SK-N-SH (cell line): Measurements from ENCODE around the gene FBXL22. TPM values are rescaled to one million over a fixed set of nuclear protein-coding genes. Genes with fewer than 3 reads are reported as not detected.

Experiments
- CTCF ChIA-PET: fragments of 300-600, 350-600 bp; formaldehyde crosslinking; extraction: SDS; loops from one replicate; lab custom pipeline; 2021; lab: Yijun Ruan, JAX
- POLR2A ChIA-PET: fragments of 350-600 bp; sonication (Branson Sonifier 250); formaldehyde crosslinking; extraction: SDS; loops from one replicate; lab custom pipeline; 2020; ENCODE audit warnings: antibody characterized with exemption, inconsistent platforms; lab: Yijun Ruan, JAX
- DNase-seq: peaks from one replicate; pipeline ENCODE4 v3.0.0; 2012
- H2AFZ ChIP-seq: fragments of 200-600 bp; sonication (generic); 2 replicates; pipeline ENCODE4 v1.8.1; 2016; ENCODE audit warnings: antibody characterized with exemption, mild to moderate bottlenecking, low read depth
- H3F3A ChIP-seq: fragments of 200-600 bp; sonication (generic); replicated peaks from 2 replicates; pipeline ENCODE3; 2016; ENCODE audit warnings: antibody characterized with exemption, mild to moderate bottlenecking; ENCODE audit not compliant: insufficient read depth
- H3K27ac ChIP-seq, 2 experiments: fragments of 200-500 bp in 1 of 2; fragments of 200-600 bp in 1 of 2; sonication (Bioruptor generic) in 1 of 2; sonication (generic), shearing (Covaris generic) in 1 of 2; 2 replicates each; pipeline versions ENCODE4 v1.5.1 to v1.6.1; 2014 to 2016; ENCODE audit warnings: low read depth in 2 of 2, inconsistent platforms in 1 of 2, low read length in 1 of 2, mild to moderate bottlenecking in 1 of 2, mixed read lengths in 1 of 2
- H3K27me3 ChIP-seq: fragments of 200-600 bp; sonication (generic), shearing (Covaris generic); 2 replicates; pipeline ENCODE4 v1.6.1; 2016; ENCODE audit warnings: mixed run types; ENCODE audit not compliant: insufficient read depth
- H3K36me3 ChIP-seq, 2 experiments: fragments of 200-500 bp in 1 of 2; fragments of 200-600 bp in 1 of 2; sonication (Bioruptor generic) in 1 of 2; sonication (generic) in 1 of 2; replicated peaks in 1 of 2; 2 replicates each; pipeline versions ENCODE3 to v1.5.1; 2014 to 2016; ENCODE audit warnings: low read length in 1 of 2, mild to moderate bottlenecking in 1 of 2; ENCODE audit not compliant: insufficient read depth in 2 of 2, control insufficient read depth in 1 of 2
- H3K4me1 ChIP-seq, 2 experiments: fragments of 200-500 bp in 1 of 2; fragments of 200-600 bp in 1 of 2; sonication (Bioruptor generic) in 1 of 2; sonication (generic), shearing (Covaris generic) in 1 of 2; 2 replicates each; pipeline versions ENCODE4 v1.5.1 to v1.6.1; 2014 to 2016; ENCODE audit warnings: low read depth in 1 of 2, low read length in 1 of 2, mixed run types in 1 of 2; ENCODE audit not compliant: insufficient read depth in 2 of 2, control insufficient read depth in 1 of 2
- H3K4me2 ChIP-seq: fragments of 200-600 bp; sonication (generic), shearing (Covaris generic); 2 replicates; pipeline ENCODE4 v1.6.1; 2017; ENCODE audit warnings: mixed run types
- H3K4me3 ChIP-seq, 2 experiments: fragments of 200-500 bp in 1 of 2; fragments of 200-600 bp in 1 of 2; sonication (Bioruptor generic) in 1 of 2; sonication (generic), shearing (Covaris generic) in 1 of 2; 2 replicates each; pipeline versions ENCODE4 v1.5.1 to v1.8.1; 2014 to 2016; ENCODE audit warnings: low read depth in 2 of 2, inconsistent platforms in 1 of 2, low read length in 1 of 2, mild to moderate bottlenecking in 1 of 2, mixed read lengths in 1 of 2, moderate library complexity in 1 of 2
- H3K79me2 ChIP-seq: fragments of 200-600 bp; sonication (generic); 2 replicates; pipeline ENCODE4 v1.8.1; 2017; ENCODE audit warnings: mild to moderate bottlenecking; ENCODE audit not compliant: insufficient read depth
- H3K9ac ChIP-seq: fragments of 200-600 bp; sonication (generic); 2 replicates; pipeline ENCODE4 v1.6.1; 2017; ENCODE audit warnings: mixed run types
- H3K9me2 ChIP-seq: fragments of 200-600 bp; sonication (generic); 2 replicates; pipeline ENCODE4 v1.6.1; 2017; ENCODE audit warnings: mixed run types
- H3K9me3 ChIP-seq: fragments of 200-600 bp; sonication (generic); 2 replicates; pipeline ENCODE4 v1.6.1; 2017; ENCODE audit warnings: mixed run types, mild to moderate bottlenecking, moderate library complexity
- H4K20me1 ChIP-seq: fragments of 200-600 bp; sonication (generic); 2 replicates; pipeline ENCODE4 v1.6.1; 2017; ENCODE audit warnings: mild to moderate bottlenecking, mixed run types; ENCODE audit not compliant: insufficient read depth
- CHD2 ChIP-seq: fragments of 150-350 bp; IDR thresholded peaks from 2 replicates; pipeline ENCODE4 v1.6.1; 2018; ENCODE audit warnings: low read length; ENCODE audit not compliant: partially characterized antibody
- FOXJ3 ChIP-seq: sonication (generic); formaldehyde crosslinking; IDR thresholded peaks from 2 replicates; pipeline ENCODE4 v1.5.1; 2020; ENCODE audit warnings: mild to moderate bottlenecking, missing genetic modification reagents
- GATA2 ChIP-seq: sonication (generic); formaldehyde crosslinking; IDR thresholded peaks from 2 replicates; pipeline ENCODE4 v1.5.0; 2020; ENCODE audit warnings: mild to moderate bottlenecking, missing genetic modification reagents
- MAX ChIP-seq: IDR thresholded peaks from 2 replicates; pipeline ENCODE4 v1.4.0; 2012; ENCODE audit warnings: low read depth
- NRF1 ChIP-seq: IDR thresholded peaks from 2 replicates; pipeline ENCODE4 v1.6.1; 2012; ENCODE audit warnings: low read depth, mild to moderate bottlenecking, low read length
- PBX3 ChIP-seq: IDR thresholded peaks from 2 replicates; pipeline ENCODE4; 2012
- POLR2AphosphoS5 ChIP-seq: IDR thresholded peaks from 2 replicates; pipeline ENCODE4 v1.6.1; 2012; ENCODE audit warnings: low read depth, low read length
- RFX5 ChIP-seq: IDR thresholded peaks from 2 replicates; pipeline ENCODE4 v1.6.1; 2012; ENCODE audit warnings: mild to moderate bottlenecking, improper control_type of control experiment, low read length
- SIN3A ChIP-seq: IDR thresholded peaks from 2 replicates; pipeline ENCODE4 v1.6.1; 2012; ENCODE audit warnings: low read depth, mild to moderate bottlenecking, low read length, moderate library complexity, borderline replicate concordance
- SMC3 ChIP-seq: IDR thresholded peaks from 2 replicates; pipeline ENCODE4 v1.6.1; 2012; ENCODE audit warnings: low read depth, low read length, improper control_type of control experiment
- TAF1 ChIP-seq: IDR thresholded peaks from 2 replicates; pipeline ENCODE4 v1.6.1; 2012; ENCODE audit warnings: low read depth, mild to moderate bottlenecking, low read length, moderate library complexity, borderline replicate concordance
- YY1 ChIP-seq: IDR thresholded peaks from 2 replicates; pipeline ENCODE4 v1.4.0; 2012; ENCODE audit warnings: low read depth, mild to moderate bottlenecking
- WGBS: methylation state at CpG from one replicate; pipeline ENCODE4 v1.1.6; 2017; ENCODE audit warnings: low lambda C conversion rate; 5-methylcytosine and 5-hydroxymethylcytosine counted together
- polyA plus RNA-seq, 3 experiments: library from polyadenylated mRNA; depleted of rRNA; stranded (reverse); fragments of >200 nt; gene quantifications; 2 replicates each; pipeline ENCODE4 v1.2.3, GENCODE V29; 2012

FBXL22 gene
- polyA plus RNA-seq, 1 of the 3 experiments (the other 2 are of a cell fraction): 0.10 TPM

GRCh38 chr15:63564093-63564492, 33.1 kb upstream of the FBXL22 start (continued):
- no peak for TF ChIP-seq NRF1
- no peak for TF ChIP-seq TAF1

GRCh38 chr15:63565536-63566186, 31.5 kb upstream of the FBXL22 start:
- CTCF ChIA-PET: interaction anchor here (0.9 kb wide), 1 partner anchor 8 kb away, joined by 3 read pairs; no protein-coding TSS in a partner anchor
- Histone ChIP-seq H2AFZ (no peak overlapping the region), H3F3A (no peaks in the 10 kb centered on the region), H3K9me2 (no peaks in the 10 kb centered on the region), H3K36me3 (peaks cover 61 to 68% of the 10 kb centered on the region in 2 experiments), H3K9me3 (no peaks in the 10 kb centered on the region), H3K4me3 (no peak overlapping the region)
- no peak for DNase-seq
- no peak for TF ChIP-seq POLR2AphosphoS5
- no peak for TF ChIP-seq MAX
- TF ChIP-seq GATA2 (CRISPR knock-in tag): no peak
- no peak for TF ChIP-seq TAF1
- no peak for TF ChIP-seq SMC3
- TF ChIP-seq NRF1: no peak
- TF ChIP-seq, all 33 proteins: peak for 0
- Histone ChIP-seq H3K27me3 (no peaks in the 10 kb centered on the region), H4K20me1 (no peaks in the 10 kb centered on the region), H3K4me1 (no peaks in the 10 kb centered on the region), H3K79me2 (no peaks in the 10 kb centered on the region; the same call in 1 of the 2 replicates), H3K27ac (peak overlapping the region in 1 of 2 experiments; percentile 27; a peak in 2 of 4 replicates), H3K9ac (no peak overlapping the region), H3K4me2 (no peak overlapping the region)
- 82% methylated on average over 2 of the region's 2 CpGs for WGBS
- POLR2A ChIA-PET: no interaction called here

DNA sequence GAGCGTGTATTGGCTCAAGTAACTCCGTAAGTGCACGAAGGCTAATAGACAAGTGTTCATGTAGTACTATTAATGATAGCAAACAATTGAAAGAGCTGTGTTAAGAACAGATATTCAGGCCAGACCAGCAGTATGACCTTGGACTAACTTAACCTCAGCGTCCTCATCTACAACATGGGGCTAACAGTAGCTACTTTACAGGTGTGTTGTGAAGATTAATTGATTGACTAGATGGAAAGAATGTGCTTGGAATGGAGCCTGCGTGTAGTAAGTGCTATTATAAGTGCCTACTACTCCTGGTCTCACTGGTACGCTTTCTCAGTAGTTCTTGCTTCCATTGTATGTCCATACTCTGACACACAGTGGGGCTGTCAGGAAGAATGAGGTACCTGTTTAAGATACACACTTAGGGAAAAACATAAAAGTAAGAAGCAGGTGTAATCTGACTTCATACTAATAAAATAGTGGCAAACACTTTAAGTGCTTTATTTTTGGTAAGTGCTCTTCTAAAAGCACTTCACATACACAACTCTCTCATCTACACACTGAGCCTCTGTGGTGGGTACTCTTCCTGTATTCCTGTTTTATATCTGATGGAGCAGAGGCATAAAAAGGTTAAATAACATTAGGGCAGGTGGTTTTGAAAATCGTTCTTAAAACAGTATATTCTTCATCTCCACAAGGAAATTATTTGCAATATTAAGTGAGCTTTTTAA, 24.3 kb upstream of the FBXL22 start:
- no peaks in the 10 kb centered on the region; the same call in 1 of the 2 replicates for H3K79me2 ChIP-seq
- H3F3A ChIP-seq: peaks cover 5% of the 10 kb centered on the region
- peaks cover 59 to 81% of the 10 kb centered on the region in 2 experiments for H3K36me3 ChIP-seq
- DNase-seq: no peak
- H3K4me1 ChIP-seq: peaks cover 0 to 3% of the 10 kb centered on the region in 2 experiments; a peak in 3 of 4 replicates
- no peak overlapping the region for H3K4me3 ChIP-seq
- H3K9me2 ChIP-seq: no peaks in the 10 kb centered on the region
- CTCF ChIA-PET: interaction anchor here (0.9 to 2.0 kb wide), 5 partner anchors 14 to 76 kb away, joined by 3 to 5 read pairs (median 4); no protein-coding TSS in a partner anchor
- no peaks in the 10 kb centered on the region for H3K27me3 ChIP-seq
- no peak overlapping the region for H3K4me2 ChIP-seq
- no peak overlapping the region for H2AFZ ChIP-seq
- WGBS: 82% methylated on average over 7 of the region's 7 CpGs
- no peak overlapping the region for H3K27ac ChIP-seq
- POLR2A ChIA-PET: interaction anchor here (0.6 kb wide), 1 partner anchor 9 kb away, joined by 3 read pairs; no protein-coding TSS in a partner anchor
- H3K9ac ChIP-seq: no peak overlapping the region
- TF ChIP-seq FOXJ3 (CRISPR knock-in tag) (no peak), YY1 (no peak), PBX3 (no peak), SIN3A (no peak), RFX5 (no peak), CHD2 (no peak), SMC3 (no peak)
- H4K20me1 ChIP-seq: no peaks in the 10 kb centered on the region
- no peaks in the 10 kb centered on the region for H3K9me3 ChIP-seq
